ENCODE results near the gene PRKCZ. TPM values are rescaled to one million over a fixed set of nuclear protein-coding genes. Genes with fewer than 3 reads are reported as not detected.

Gene PRKCZ
- total and polyA plus RNA-seq, 2 of the 4 experiments (the other 2 are of a cell fraction), result 2.0 to 3.5 TPM

DNA sequence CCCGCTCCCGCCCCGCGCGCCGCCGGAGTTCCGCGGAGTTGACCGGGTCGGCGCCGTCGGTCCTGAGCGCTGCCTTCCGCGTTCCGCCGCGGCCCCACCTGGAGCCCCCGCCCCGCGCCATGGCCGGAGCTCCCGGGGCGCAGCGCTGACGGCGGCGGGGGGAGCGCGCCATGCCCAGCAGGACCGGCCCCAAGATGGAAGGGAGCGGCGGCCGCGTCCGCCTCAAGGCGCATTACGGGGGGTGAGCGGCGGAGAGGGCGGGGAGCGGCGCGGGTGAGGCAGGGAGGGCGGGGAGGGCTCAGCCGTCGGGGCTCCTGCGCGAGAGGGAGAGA lies 216 bp downstream of the PRKCZ start:
- H2BK20ac ChIP-seq (ENCODE audit: low read depth, low read length), result no peak overlapping the region
- 8% methylated on average over 12 of the region's 51 CpGs; no CpG with 5 or more reads in 1 of the 2 experiments for WGBS, 2 experiments (ENCODE audit: extremely low coverage in 2 of 2, insufficient read length in 1 of 2)
- no peak overlapping the region for H2AK5ac ChIP-seq (ENCODE audit: low read depth, low read length)
- TF ChIP-seq FOS (IDR thresholded peaks at IDR 0.05; ENCODE audit: low read depth, low read length) (no peak), MAFK (IDR thresholded peaks at IDR 0.05; ENCODE audit: low read depth, low read length) (no peak), RCOR1 (IDR thresholded peaks at IDR 0.05; ENCODE audit: insufficient replicate concordance, low read length) (no peak), NFE2L2 (IDR thresholded peaks at IDR 0.05; ENCODE audit: low read depth, low read length) (no peak), RAD21 (IDR thresholded peaks at IDR 0.05; ENCODE audit: low read length) (no peak), BHLHE40 (IDR thresholded peaks at IDR 0.05; ENCODE audit: low read depth, low read length) (no peak), CEBPB (IDR thresholded peaks at IDR 0.05; ENCODE audit: low read depth, low read length) (no peak), CHD1 (IDR thresholded peaks at IDR 0.05; ENCODE audit: low read depth, low read length) (no peak), MXI1 (IDR thresholded peaks at IDR 0.05; ENCODE audit: borderline replicate concordance, low read depth, low read length) (no peak), POLR2A (IDR thresholded peaks at IDR 0.05; ENCODE audit: low read depth, low read length) (no peak), SMC3 (IDR thresholded peaks at IDR 0.05; ENCODE audit: low read depth, low read length) (no peak), RFX5 (IDR thresholded peaks at IDR 0.05; ENCODE audit: low read depth, low read length) (no peak), MAZ (IDR thresholded peaks at IDR 0.05; ENCODE audit: borderline replicate concordance, low read depth, low read length) (no peak)
- TF ChIP-seq, protein P1, sequence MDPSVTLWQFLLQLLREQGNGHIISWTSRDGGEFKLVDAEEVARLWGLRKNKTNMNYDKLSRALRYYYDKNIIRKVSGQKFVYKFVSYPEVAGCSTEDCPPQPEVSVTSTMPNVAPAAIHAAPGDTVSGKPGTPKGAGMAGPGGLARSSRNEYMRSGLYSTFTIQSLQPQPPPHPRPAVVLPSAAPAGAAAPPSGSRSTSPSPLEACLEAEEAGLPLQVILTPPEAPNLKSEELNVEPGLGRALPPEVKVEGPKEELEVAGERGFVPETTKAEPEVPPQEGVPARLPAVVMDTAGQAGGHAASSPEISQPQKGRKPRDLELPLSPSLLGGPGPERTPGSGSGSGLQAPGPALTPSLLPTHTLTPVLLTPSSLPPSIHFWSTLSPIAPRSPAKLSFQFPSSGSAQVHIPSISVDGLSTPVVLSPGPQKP (IDR thresholded peaks at IDR 0.05; ENCODE audit: borderline replicate concordance, low read depth, low read length), result no peak
- TF ChIP-seq, protein P2, sequence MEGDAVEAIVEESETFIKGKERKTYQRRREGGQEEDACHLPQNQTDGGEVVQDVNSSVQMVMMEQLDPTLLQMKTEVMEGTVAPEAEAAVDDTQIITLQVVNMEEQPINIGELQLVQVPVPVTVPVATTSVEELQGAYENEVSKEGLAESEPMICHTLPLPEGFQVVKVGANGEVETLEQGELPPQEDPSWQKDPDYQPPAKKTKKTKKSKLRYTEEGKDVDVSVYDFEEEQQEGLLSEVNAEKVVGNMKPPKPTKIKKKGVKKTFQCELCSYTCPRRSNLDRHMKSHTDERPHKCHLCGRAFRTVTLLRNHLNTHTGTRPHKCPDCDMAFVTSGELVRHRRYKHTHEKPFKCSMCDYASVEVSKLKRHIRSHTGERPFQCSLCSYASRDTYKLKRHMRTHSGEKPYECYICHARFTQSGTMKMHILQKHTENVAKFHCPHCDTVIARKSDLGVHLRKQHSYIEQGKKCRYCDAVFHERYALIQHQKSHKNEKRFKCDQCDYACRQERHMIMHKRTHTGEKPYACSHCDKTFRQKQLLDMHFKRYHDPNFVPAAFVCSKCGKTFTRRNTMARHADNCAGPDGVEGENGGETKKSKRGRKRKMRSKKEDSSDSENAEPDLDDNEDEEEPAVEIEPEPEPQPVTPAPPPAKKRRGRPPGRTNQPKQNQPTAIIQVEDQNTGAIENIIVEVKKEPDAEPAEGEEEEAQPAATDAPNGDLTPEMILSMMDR (conservative IDR thresholded peaks at IDR 0.05; ENCODE audit: low read depth, low read length), result no peak
- TF ChIP-seq, protein P3, sequence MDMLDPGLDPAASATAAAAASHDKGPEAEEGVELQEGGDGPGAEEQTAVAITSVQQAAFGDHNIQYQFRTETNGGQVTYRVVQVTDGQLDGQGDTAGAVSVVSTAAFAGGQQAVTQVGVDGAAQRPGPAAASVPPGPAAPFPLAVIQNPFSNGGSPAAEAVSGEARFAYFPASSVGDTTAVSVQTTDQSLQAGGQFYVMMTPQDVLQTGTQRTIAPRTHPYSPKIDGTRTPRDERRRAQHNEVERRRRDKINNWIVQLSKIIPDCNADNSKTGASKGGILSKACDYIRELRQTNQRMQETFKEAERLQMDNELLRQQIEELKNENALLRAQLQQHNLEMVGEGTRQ (IDR thresholded peaks at IDR 0.05; ENCODE audit: low read depth, low read length), result no peak
- no peak overlapping the region for H3K4me3 ChIP-seq (ENCODE audit: insufficient read depth, low read depth, low read length)
- no peaks in the 10 kb centered on the region for H3K4me1 ChIP-seq (ENCODE audit: control insufficient read depth, insufficient read depth, low read length)
- H3K27ac ChIP-seq (ENCODE audit: insufficient read depth, low read length), result no peak overlapping the region
- no peak overlapping the region for H4K5ac ChIP-seq (ENCODE audit: low read depth, low read length)
- H3K36me3 ChIP-seq (ENCODE audit: control insufficient read depth, insufficient read depth, low read length), result no peaks in the 10 kb centered on the region
- no peak overlapping the region for H3K18ac ChIP-seq (ENCODE audit: low read depth, low read length)
- no peak overlapping the region for H2BK5ac ChIP-seq (ENCODE audit: low read depth, low read length, poor library complexity, severe bottlenecking)
- H3K4me2 ChIP-seq (ENCODE audit: low read depth, low read length), result no peak overlapping the region
- no peak overlapping the region for H3K56ac ChIP-seq (ENCODE audit: extremely low read depth, insufficient read depth, low read length)
- H3K4ac ChIP-seq (ENCODE audit: low read depth, low read length), result no peak overlapping the region
- no peaks in the 10 kb centered on the region; the same call in 1 of the 2 replicates for H3K9me3 ChIP-seq (ENCODE audit: control insufficient read depth, insufficient read depth, low read length)
- H2AFZ ChIP-seq (replicated peaks; ENCODE audit: low read length, poor library complexity), result no peak overlapping the region
- ATAC-seq (ENCODE audit: low read depth) (no peak), DNase-seq (no peak)
- ChIA-PET CTCF (no interaction called here), POLR2A (ENCODE audit: unreplicated experiment) (no interaction called here)
- no peak overlapping the region for H4K8ac ChIP-seq (ENCODE audit: low read depth in 2 of 2, low read length in 2 of 2)
- H3K79me1 ChIP-seq (ENCODE audit: low read depth in 1 of 2, low read length in 2 of 2), result no peaks in the 10 kb centered on the region
- H3K9me1 ChIP-seq (ENCODE audit: insufficient read depth, low read length), result no peaks in the 10 kb centered on the region
- no peak overlapping the region for H3K23ac ChIP-seq (ENCODE audit: low read depth, low read length)
- H2BK120ac ChIP-seq (ENCODE audit: low read depth, low read length), result no peak overlapping the region
- no peak overlapping the region for H3K14ac ChIP-seq (replicated peaks; ENCODE audit: low read depth, low read length)
- intact Hi-C loops (cut with micrococcal nuclease), result no loop called here
- H3K27me3 ChIP-seq (ENCODE audit: control insufficient read depth, insufficient read depth, low read length), result peaks cover 61% of the 10 kb centered on the region
- no peak overlapping the region for H3K9ac ChIP-seq (ENCODE audit: low read depth, low read length)
- no peak overlapping the region for H4K91ac ChIP-seq (ENCODE audit: insufficient read depth, low read depth, low read length)
- no peaks in the 10 kb centered on the region; the same call in 1 of the 2 replicates for H4K20me1 ChIP-seq (ENCODE audit: insufficient read depth, low read length)
- dilution Hi-C loops (cut with HindIII; ENCODE audit: low sequenced_read_pairs, unreplicated experiment), result no loop called here
- in situ Hi-C loops (cut with MboI; ENCODE audit: low sequenced_read_pairs), result no loop called here
- no TSS peak for BruUV-seq (replicated peaks)
- no peak overlapping the region for H2BK15ac ChIP-seq (ENCODE audit: low read depth, low read length)
- H2AK9ac ChIP-seq (replicated peaks; ENCODE audit: low read depth, low read length, poor library complexity), result no peak overlapping the region
